HG03442 (cell line): Measurements from ENCODE around the gene TSPAN18.

Source experiments
- ATAC-seq: cut with Tn5 transposase; IDR thresholded peaks from one replicate; pipeline ENCODE4 v1.9.1; 2021; ENCODE audit warnings: mild to moderate bottlenecking, moderate library complexity; ENCODE audit not compliant: unreplicated experiment

Gene TSPAN18

DNA sequence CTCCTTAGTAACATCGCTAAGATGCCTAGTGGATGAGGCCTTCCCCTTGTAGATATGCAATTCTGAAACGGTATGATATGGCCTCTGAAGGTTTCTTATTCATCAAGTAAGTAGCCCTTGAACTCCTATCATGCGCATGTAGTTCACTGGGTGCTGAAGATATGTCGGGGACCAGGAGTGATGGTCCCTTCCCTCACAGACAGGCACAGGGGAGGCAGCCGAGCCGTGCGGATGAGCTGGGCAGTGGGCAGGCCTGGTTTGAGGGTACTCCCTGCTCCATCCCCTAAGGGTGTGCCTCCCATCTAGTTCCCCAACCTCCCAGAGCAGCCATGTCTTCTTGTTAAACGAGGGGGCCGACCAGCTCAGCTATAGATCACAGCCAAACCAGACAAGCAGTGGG is 183.8 kb downstream of the TSPAN18 start:
- no peak for ATAC-seq

DNA sequence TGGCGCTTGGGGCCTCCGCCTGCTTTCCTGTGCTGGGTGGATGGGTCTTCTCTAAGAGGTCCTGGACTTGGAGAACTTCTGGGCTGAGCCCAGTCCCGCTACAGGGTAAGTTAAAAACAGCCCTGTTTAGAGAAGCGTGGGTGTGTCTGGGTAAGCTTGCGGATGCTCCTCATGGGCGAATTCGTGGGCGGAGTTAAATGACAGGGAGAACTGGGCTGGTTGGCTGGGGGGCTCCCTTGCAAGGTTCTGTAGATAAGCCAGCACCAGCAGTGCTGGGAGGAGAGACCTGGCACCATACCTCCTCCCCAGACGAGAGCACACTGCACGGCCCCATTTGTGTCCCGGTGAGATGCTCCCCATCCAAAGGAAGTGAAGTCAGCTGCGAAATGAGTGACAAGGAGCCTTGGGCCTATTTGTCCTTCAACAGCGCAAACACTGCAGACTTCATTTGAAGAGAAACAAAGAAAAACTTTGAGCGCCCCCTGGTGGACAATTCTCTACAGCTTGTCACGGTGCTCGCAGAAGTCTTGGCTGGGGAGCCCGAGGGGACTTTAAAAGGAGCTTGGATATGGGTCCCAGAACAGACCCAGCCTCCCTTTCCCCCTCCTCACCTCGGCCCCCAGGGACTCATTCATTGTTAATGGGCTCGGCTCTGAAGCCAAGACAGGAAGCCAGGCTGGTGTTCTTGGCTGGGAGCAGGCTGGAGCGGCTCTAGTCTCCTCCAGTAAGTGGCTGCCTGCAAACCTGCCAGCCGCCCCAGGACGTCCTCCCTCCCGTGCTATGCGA is 184.5 kb downstream of the TSPAN18 start:
- ATAC-seq, result no peak

DNA sequence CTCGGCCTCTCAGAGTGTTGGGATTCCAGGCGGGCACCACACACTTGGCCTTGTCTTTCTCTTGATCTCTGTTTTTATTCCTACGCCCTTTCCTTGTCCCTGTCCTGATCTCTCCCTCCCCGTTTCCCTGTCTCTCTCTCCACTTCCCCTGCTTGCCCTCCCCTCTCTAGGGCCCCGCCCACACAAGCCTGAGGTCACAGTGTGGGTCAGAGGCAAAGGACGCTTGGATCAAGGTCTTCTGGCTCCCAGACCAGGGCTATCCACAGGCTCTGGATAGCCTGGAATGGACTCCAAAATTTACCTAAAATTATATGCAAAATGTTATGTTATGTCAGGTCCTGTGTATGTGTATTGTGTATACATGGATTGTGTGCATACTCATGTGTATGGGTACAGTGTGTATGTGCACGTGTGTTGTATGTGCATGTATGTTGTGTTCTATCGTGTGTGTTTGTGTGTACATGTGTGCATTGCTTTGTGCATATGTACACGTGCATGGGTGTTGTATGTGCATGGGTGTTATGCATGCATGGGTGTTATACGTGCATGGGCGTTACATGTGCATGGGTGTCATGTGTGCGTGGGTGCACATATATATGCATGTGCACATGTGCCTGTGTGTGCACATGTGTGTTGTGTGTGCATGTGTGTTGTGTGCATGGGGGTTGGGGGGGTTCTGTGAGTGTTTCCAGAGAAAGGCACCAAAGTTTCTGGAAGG is 185.7 kb downstream of the TSPAN18 start:
- ATAC-seq, result no peak

DNA sequence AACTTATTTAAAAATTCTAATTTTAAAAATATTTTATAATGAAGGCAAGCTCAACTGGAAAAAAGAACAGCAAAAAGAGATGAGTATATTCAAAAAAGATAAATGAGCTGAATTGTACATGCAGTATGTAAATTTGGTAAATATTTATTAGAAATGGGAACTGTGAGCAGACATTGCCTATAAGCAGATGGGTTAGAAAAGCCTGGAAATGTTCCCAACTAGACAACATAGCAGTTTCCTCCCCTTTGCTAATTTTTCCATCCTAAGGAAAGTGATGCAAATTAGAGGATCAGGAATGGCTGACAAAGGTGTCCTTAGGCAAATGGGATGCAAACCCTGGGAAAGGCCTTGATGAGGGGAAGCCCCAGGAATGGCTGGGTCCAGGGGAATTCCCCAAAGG is 186.7 kb downstream of the TSPAN18 start:
- no peak for ATAC-seq

DNA sequence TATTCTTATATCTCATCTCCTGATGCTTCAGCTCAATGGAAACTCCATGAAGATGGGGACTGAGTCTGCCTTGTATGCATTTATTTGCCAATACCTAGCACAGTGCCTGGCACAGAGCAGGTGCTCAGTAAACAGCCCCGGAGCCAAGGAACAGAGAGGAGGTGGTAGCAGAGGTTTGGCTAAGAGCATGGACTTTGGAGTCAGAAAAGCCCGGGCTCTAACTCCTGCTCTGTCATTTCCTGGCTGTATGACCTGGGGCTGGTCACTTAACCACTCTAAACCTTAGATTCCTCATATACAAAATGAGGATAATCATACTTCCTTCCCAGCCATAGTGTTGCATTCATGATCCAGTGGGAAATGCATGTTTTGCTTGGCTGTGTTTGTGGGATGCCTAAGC is 187.3 kb downstream of the TSPAN18 start:
- ATAC-seq, result no peak

DNA sequence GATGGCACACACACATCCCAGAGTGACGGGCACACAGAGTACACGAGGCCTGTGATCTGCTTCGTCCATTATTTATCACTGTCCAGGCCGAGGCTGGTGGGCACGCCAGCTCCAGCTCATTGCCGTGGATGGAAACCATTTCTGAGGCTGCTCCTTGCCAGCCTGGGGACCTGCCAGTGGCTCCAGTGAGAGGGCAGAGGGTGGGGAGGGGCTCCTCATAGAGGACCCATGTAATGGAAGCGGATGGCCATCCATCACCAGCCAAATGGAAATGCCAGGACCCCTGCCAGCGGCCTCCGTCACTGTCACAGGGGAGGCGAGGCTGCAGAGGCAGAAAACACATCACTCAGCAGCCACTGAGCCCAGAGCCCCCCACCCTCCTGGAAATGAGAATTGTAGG is 188.2 kb downstream of the TSPAN18 start:
- ATAC-seq, result no peak

DNA sequence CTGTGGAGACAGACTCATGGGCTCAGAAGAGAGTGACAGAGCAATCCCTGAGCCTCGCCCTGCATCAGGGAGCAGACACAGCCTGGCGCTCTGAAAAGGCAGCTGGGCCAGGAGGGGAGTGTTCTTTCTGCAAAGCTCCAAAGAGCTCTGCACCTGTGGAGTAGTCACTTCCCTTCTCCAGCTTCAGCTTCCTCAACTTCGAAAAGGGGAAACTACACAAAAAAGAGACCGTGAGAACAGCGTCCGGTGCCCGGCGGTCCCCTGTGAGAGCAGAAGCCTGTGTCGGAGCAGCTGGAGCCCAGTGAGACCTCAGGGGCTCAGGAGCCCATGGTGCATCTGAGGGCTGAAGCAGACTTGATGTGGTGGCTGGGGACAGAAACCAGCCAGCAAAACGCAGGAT is 188.9 kb downstream of the TSPAN18 start:
- no peak for ATAC-seq

DNA sequence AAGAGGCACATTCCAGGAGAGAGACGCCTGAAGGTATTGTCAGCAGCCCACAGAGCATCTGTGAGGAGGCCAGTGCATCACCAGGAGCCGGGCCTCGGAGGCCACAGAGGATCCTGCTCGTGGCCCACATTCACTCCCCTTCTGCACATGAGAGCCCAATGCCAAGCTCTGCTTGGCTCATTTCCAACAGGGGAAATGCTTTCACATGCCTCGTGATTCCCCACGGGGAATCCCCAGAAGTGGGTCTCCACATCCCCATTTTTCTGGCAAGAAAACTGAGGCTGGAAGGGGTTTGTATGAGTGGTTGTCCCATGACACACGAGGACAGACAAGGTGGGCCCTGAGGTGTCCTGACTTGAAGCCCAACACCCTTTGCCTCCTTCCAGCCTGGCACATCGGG is 189.6 kb downstream of the TSPAN18 start:
- no peak for ATAC-seq

DNA sequence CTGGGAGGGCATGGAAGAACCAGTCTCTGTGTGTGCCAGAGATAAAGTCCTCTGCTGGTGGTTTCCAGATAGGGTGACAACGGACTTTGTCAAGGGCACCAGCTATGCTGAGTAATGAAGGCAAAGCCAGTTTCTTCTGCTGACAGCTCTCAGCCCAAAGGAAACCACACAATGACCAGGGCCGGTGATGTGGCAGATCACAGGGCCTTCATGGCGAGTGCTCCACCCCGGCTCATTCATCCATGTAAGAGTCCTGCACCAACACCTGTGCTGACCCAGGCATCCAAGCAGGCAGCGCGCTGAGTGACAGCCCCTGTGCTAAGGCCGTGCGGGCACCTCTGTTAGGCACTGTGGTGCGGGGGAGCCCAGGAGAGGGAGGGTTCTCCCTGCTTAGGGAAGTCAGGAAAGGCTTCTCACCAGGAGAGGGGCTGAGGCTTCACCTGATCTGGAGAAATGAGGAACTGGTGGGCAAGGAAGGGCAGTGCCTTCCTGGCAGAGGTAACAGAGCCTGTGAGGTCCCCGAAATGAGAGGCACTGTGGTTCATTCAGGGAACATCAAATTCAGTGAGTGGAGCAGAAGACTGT is 190.1 kb downstream of the TSPAN18 start:
- ATAC-seq, result no peak

DNA sequence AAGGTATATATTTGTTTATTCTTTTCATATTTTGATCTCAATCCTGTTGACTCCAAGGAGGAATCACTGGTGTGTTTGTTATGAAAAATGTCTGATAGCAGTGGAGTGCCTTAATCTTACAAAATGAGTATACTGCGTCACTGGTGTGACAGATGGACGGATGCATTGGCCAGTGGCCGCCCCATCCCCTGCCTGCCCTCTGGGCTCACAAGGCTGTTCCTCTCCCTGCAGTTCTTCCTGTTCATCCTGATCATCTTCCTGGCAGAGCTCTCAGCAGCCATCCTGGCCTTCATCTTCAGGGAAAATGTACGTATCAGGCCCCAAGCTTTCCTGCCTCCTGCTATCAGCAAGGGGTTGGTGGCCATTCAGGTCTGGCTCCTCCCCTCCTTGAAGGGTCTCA is 191.0 kb downstream of the TSPAN18 start:
- no peak for ATAC-seq

DNA sequence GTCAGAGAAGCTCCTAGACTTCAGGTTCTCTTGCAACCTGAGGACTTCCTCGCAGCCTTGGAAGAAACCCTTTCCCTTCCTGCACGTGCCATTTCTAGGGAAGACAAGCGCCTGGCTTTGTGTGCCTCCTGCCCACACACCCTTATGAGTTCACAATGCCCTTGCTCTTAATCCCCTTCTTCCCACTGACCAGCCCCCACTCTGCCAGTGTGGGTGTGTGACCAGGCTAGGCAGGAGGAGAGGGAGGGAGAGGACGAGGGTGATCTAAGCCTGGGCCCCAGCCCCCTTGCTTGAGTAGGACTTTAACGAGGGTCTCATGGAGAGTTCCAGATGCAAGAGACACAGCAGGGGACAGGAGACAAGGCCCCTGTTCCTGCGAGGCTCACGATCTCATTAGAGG is 193.7 kb downstream of the TSPAN18 start:
- no peak for ATAC-seq

DNA sequence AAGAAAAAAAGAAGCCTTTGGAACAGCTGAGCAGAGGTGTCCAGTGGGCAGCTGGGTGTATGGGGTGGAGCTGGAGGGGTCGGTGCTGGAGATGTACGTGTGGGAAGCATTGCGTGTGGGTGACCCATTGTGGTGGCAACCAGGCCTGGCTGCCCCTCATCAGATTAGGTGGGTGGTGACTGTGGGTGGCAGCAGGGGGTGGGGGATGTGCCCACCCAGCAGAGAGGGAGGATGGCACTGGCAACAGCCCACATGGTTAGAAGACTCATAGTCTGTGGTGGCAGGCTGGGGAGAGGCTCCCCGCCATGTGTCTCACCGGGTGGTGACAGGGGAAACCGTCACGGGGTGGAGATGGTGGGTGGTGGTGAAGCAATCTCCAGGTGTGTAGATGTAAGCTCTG is 196.4 kb downstream of the TSPAN18 start:
- no peak for ATAC-seq

DNA sequence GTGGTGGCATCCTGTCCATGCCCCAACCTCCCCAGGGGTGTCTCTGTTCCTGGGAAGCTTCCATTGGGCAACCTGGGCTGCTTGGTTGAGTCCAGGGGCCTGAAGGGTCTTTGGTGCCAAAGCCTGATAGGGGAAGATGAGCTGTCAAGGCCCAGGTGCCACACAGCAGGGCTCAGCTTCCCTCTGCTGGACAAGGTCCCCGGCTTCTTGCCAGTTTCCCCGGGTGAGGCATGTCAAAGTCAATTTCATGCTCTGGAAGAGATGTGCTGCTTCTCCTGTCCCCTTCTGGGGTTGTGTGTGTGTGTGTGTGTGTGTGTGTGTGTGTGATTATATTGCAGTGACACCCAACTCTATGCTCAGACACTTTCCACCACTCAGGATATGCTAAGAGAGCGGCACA is 197.0 kb downstream of the TSPAN18 start:
- no peak for ATAC-seq

DNA sequence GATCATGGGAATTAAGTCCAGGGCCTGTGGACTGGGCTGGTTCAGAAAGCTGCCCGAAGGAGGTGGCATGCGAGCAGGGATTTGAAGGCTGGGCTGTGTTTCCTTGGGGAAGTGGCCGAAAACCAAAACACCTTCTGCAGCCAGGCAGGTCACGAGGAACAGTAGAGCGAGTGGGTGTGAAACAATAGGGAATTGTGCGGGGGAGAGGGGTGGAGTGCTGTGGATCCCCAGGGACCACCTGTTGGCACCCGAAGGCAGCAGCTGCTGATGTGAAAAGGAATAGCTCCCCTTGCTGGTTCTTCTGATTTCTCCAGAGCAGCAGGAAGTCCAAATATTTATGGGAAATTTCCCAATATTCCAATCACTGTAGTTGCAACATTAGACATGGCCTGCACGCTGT is 199.3 kb downstream of the TSPAN18 start:
- ATAC-seq, result no peak

DNA sequence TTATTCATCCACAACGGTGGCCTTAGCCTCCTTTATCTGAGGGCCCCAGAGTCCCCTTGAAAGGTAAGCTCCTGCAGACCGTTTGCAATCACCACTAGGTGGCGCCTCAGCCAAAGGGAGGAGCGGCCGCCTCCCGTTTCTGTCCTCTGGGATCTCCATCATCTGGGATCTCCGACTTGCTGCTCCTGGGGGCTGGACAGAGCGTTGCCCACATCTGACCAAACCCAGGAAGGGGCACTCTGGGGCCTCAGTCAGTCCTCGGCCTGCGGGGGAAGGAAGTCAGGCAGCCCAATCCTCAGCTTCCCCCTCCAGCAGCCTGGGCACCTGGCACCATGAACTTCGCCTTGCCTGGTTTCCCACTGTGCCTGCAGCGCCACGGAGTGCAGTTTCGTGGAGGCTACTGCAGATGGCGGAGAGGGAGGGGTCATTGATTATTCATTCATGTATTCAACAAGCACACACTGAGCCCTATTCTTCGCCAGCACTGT is 200.5 kb downstream of the TSPAN18 start:
- no peak for ATAC-seq

DNA sequence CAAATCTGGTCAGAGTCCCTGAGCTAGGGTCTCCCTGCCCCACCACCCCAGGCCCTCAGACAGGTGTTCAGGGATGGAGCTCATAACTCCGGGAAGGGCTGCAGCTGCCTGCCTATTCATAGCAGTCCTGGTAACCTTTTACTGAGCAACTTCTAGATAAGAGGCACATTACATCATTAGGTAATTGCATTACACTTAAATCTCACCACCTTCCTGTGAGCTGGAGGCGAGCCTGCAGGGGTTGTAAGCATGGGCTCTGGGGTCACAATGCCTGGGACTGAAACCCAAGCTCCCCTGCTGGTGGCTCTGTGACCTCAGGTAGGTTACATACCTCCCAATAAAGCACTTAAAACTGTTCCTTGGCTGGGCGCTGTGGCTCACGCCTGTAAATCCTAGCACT is 201.4 kb downstream of the TSPAN18 start:
- no peak for ATAC-seq

DNA sequence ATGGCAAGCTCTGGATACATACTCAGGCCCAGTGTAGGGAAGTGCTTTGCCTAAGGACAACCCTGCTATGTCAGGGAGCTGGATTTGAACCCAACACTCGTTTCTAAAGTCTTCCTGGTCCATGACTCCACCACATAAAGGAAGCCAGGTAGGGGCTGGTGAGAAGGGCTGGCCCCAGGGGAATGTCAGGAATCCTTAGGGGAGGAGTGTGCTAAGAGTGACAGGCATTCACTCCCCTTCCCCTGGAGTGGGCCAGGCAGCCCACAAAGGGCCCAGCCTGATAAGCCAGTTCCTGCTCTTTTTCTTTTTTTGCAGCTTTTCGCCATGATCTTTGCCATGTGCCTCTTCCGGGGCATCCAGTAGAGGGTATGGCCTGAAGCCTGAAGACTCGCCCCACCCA is 202.1 kb downstream of the TSPAN18 start:
- ATAC-seq, result no peak

DNA sequence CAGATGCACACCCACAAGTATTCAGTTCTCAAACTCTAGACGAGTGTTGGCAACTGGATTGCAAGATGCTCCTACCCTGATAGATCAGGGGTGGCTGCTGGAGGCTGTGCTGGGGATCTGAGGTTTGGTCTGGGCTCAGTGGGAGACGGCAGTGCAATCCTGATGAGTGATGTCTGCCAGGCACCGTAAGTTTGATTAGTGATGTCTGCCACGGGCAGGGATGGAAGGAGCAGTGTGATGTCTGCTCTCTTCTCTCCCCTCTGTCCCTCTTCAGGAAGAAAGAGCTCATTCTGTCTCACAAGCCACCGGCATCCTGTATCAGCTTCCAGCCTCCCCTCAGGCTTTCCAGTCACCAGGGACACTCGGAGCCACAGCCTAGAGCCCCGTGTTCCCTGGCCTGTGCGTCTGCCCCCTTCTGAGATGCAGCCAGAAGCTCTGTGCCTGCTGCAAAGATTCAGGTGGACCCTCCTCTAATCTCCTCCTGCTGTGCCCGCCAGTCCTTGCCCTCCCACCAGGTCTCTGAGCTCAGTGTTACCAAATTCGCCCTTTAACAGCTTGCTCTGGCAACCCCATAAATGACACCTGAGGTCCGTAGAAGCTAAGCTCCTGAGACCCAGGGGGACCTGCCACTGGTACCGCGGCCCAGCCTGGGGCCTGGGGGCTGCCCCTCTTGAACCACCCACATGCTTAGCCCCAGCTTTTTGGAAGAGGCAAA is 204.0 kb downstream of the TSPAN18 start:
- ATAC-seq, result no peak

DNA sequence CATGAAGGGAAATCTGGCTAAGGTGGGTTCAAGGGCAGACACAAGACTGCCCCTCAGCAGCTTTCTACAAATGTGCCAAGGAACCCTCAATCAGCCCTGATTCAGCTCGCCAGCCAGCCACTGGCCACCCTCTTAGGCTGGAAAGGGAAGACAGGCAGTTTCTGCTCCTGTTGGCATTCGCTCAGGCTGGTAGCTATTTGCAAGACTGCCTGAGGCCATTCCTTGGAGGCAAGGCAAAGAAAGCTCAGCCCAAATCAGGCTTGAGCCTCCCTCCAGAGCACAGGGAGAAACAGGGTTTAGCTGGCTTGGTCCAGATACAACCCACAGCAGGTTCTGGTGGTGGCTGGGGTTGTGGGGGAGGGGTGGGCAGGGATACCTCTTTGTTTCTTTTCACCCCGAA is 204.7 kb downstream of the TSPAN18 start:
- no peak for ATAC-seq

DNA sequence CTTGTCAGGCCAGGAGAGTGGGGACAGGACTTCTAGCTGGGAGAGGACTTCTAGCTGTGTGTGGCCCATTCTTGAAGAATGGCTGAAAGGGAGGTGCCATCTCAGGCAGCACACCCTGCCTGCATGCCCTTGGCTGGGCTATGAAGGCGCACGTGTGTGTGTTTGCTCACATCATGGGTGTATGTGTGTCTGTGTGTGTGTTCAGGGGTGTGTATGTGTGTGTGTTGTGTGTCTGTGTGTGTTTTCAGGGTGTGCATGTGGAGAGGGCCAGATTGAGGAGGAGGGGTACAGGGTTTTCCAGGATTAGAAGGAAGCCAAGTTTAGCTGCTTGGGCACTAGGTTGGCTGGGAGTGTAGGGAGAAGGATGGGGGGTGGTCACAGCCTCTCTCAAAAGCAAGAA is 207.3 kb downstream of the TSPAN18 start:
- ATAC-seq, result no peak

DNA sequence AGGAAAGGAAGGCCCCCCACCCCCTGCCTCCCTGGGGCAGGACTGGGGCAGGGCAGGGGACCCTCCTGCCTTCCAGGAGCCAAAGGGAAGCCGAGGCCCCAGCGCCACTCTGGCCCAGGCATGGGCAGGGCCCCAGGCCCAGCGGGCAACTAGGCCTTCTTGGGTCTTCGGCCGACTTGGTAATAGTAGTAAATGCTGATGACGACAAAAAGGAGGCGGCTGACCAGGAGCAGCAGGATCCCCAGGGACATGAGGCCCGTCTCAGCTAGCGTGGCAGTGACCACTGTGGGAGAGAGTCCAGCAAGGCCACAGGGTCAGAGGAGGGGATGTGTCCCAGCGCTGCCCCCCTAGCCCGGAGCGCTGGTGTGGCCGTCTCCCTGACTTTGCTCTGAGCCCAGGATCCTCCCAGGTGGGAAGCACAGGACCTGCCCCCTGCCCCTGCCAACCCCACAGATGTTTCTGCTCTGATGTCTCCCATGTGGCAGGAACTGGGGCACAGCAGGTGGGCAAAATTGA is 208.0 kb downstream of the TSPAN18 start:
- ATAC-seq, result no peak
